NCI-H2196 (cell line): Measurements from ENCODE around the gene GPAM.

Source experiments
- DNase-seq: peaks from one replicate; lab custom pipeline; 2025; ENCODE audit not compliant: unreplicated experiment; lab: John Stamatoyannopoulos, UW

GPAM gene

GRCh38 chr10:112184379-112184778 lies 814 bp upstream of the GPAM start:
- DNase-seq = no peak

- no peak for DNase-seq
Observed at GRCh38 chr10:112184052-112184371, 447 bp upstream of the GPAM start.

GRCh38 chr10:112182784-112183328 lies 709 bp downstream of the GPAM start:
- no peak for DNase-seq

- DNase-seq = no peak
Observed at GRCh38 chr10:112177247-112177646, 6.3 kb downstream of the GPAM start.

- no peak for DNase-seq
Observed at GRCh38 chr10:112176543-112176942, 7.0 kb downstream of the GPAM start.

- DNase-seq = no peak
Observed at GRCh38 chr10:112175409-112175808, 8.2 kb downstream of the GPAM start.

- no peak for DNase-seq
Observed at GRCh38 chr10:112173206-112173605, 10.4 kb downstream of the GPAM start.

- DNase-seq = no peak
Observed at GRCh38 chr10:112168733-112169132, 14.8 kb downstream of the GPAM start.

- no peak for DNase-seq
Observed at GRCh38 chr10:112166800-112167199, 16.8 kb downstream of the GPAM start.

GRCh38 chr10:112161757-112162518 lies 21.6 kb downstream of the GPAM start:
- no peak for DNase-seq

- no peak for DNase-seq
Observed at GRCh38 chr10:112160834-112161233, 22.7 kb downstream of the GPAM start.

- no peak for DNase-seq
Observed at GRCh38 chr10:112159469-112159868, 24.1 kb downstream of the GPAM start.

GRCh38 chr10:112151524-112152039 lies 32.0 kb downstream of the GPAM start:
- no peak for DNase-seq

- no peak for DNase-seq
Observed at GRCh38 chr10:112148331-112148730, 35.2 kb downstream of the GPAM start.

- DNase-seq = no peak
Observed at GRCh38 chr10:112146799-112147198, 36.8 kb downstream of the GPAM start.

- no peak for DNase-seq
Observed at GRCh38 chr10:112145263-112145662, 38.3 kb downstream of the GPAM start.

GRCh38 chr10:112143420-112143819 lies 40.1 kb downstream of the GPAM start:
- DNase-seq = no peak

GRCh38 chr10:112141292-112141691 lies 42.3 kb downstream of the GPAM start:
- DNase-seq = no peak

GRCh38 chr10:112140110-112140970 lies 43.2 kb downstream of the GPAM start:
- DNase-seq = peak; percentile 61

- DNase-seq = no peak
Observed at GRCh38 chr10:112139176-112139575, 44.4 kb downstream of the GPAM start.

GRCh38 chr10:112137154-112137987 lies 46.2 kb downstream of the GPAM start:
- peak; percentile 51 for DNase-seq
